Retinal pigment epithelial cell (primary cell): ENCODE measurements around the gene NRGN.

ENCODE experiments used
- DNase-seq: peaks from one replicate; pipeline ENCODE4 v3.0.0-alpha.2; 2010; ENCODE audit warnings: low read depth
- H3K4me3 ChIP-seq: 2 replicates; pipeline ENCODE4 v1.5.1; 2011; ENCODE audit warnings: mild to moderate bottlenecking, low read length, control low read depth, moderate library complexity
- CTCF ChIP-seq: conservative IDR thresholded peaks from 2 replicates; pipeline ENCODE4 v1.5.1; 2011; ENCODE audit warnings: low read depth, low read length, control low read depth, inconsistent platforms

NRGN gene

GRCh38 chr11:124760806-124761205 lies 21.1 kb downstream of the NRGN start:
- TF ChIP-seq CTCF = no peak
- H3K4me3 ChIP-seq = no peak overlapping the region
- DNase-seq = no peak

- peak overlapping the region; percentile 25 for H3K4me3 ChIP-seq
- TF ChIP-seq CTCF = no peak
- no peak for DNase-seq
These were observed 21.8 kb downstream of the NRGN start for GRCh38 chr11:124761301-124762104.

GRCh38 chr11:124762105-124762623 lies 22.4 kb downstream of the NRGN start, which contains the start of gene ESAM:
Gene ESAM, minus strand, starts transcription at chr11:124762290. Its CDS starts 136 bp downstream, at chr11:124762154.
- H3K4me3 ChIP-seq = peak within 1 kb of the TSS; percentile 57
- DNase-seq = no peak
- no peak for TF ChIP-seq CTCF

GRCh38 chr11:124762624-124763155 lies 22.9 kb downstream of the NRGN start:
- DNase-seq = no peak
- TF ChIP-seq CTCF = no peak
- H3K4me3 ChIP-seq = peak overlapping the region; percentile 57

GRCh38 chr11:124763156-124763947 lies 23.6 kb downstream of the NRGN start:
- TF ChIP-seq CTCF = peak; percentile 80
- peak; percentile 34 for DNase-seq
- H3K4me3 ChIP-seq = peak overlapping the region; percentile 57

- TF ChIP-seq CTCF = no peak
- no peak for DNase-seq
- no peak overlapping the region for H3K4me3 ChIP-seq
These were observed 26.4 kb downstream of the NRGN start for GRCh38 chr11:124766156-124766555.
